Vagina (tissue), 2 donors: ENCODE data around the gene CRYAB.

Experiments used
- CTCF ChIP-seq, 3 experiments: fragments of 450-650 bp in 2 of 3; fragments of 200-600 bp in 1 of 3; sonication (generic) in 1 of 3; IDR thresholded peaks; one replicate each; pipeline ENCODE4 v1.5.1; 2017 to 2019; ENCODE audit warnings: antibody characterized with exemption in 3 of 3, mild to moderate bottlenecking in 2 of 3, moderate library complexity in 2 of 3
- POLR2A ChIP-seq, 2 donors: fragments of 450-650 bp; IDR thresholded peaks; one replicate each; pipeline ENCODE4 v1.6.1; 2017; ENCODE audit warnings: antibody characterized with exemption in 2 of 2, mild to moderate bottlenecking in 2 of 2, moderate library complexity in 2 of 2
- POLR2AphosphoS5 ChIP-seq, 2 donors: sonication (generic); formaldehyde crosslinking; IDR thresholded peaks; one replicate each; pipeline ENCODE4 v1.9.0; 2017; ENCODE audit warnings: antibody characterized with exemption in 2 of 2, mild to moderate bottlenecking in 2 of 2, low read depth in 1 of 2; ENCODE audit not compliant: insufficient read depth in 1 of 2

- TF ChIP-seq CTCF (IDR thresholded peaks at IDR 0.05) (no peak), POLR2A (IDR thresholded peaks at IDR 0.05) (no peak), POLR2AphosphoS5 (IDR thresholded peaks at IDR 0.05; ENCODE audit: insufficient read depth in 1 of 2, low read depth in 1 of 2) (no peak)
Measured at GRCh38 chr11:111949519-111950426, 38.2 kb upstream of the CRYAB start.
